Activated CD4-positive, alpha-beta memory T cell treated with anti-CD3 and anti-CD28 coated beads for 36 hours (primary cell): ENCODE measurements around the gene CARD9. TPM values are rescaled to one million over a fixed set of nuclear protein-coding genes. Genes with fewer than 3 reads are reported as not detected.

Source experiments
- CTCF ChIA-PET: fragments of 350-600 bp; sonication (Branson Sonifier 250); formaldehyde crosslinking; loops from one replicate; lab custom pipeline; 2021; ENCODE audit warnings: antibody characterized with exemption, inconsistent platforms; lab: Charles Lee
- POLR2A ChIA-PET: fragments of 350-600 bp; sonication (Branson Sonifier 250); formaldehyde crosslinking; loops from one replicate; lab custom pipeline; 2021; ENCODE audit warnings: antibody characterized with exemption; lab: Charles Lee
- DNase-seq: peaks from one replicate; pipeline ENCODE4 v3.0.0-alpha.2; 2020
- H3K27ac Mint-ChIP-seq: one replicate; pipeline ENCODE4 v1.8.0; 2021; ENCODE audit warnings: mixed read lengths
- H3K27me3 Mint-ChIP-seq: one replicate; pipeline ENCODE4 v1.8.0; 2021; ENCODE audit warnings: mixed read lengths
- H3K36me3 Mint-ChIP-seq: one replicate; pipeline ENCODE4 v1.8.0; 2021; ENCODE audit warnings: mixed read lengths
- H3K4me1 Mint-ChIP-seq: one replicate; pipeline ENCODE4 v1.8.0; 2021; ENCODE audit warnings: low read depth, mixed read lengths
- H3K4me3 Mint-ChIP-seq: one replicate; pipeline ENCODE4 v1.8.0; 2021; ENCODE audit warnings: mild to moderate bottlenecking, mixed read lengths
- H3K9me3 Mint-ChIP-seq: one replicate; pipeline ENCODE4 v1.8.0; 2021; ENCODE audit warnings: mixed read lengths
- intact Hi-C: fragments of 100-400 bp; cut with micrococcal nuclease; formaldehyde crosslinking; loops from one replicate; pipeline ENCODE4 v1.15.1; 2023
- total RNA-seq, 2 experiments: library from RNA; stranded (reverse); gene quantifications; one replicate each; pipeline ENCODE4 v1.2.3, GENCODE V29; 2021

Gene CARD9
- total RNA-seq, 2 experiments from 2014 or later, result 1.4 to 2.4 TPM

DNA sequence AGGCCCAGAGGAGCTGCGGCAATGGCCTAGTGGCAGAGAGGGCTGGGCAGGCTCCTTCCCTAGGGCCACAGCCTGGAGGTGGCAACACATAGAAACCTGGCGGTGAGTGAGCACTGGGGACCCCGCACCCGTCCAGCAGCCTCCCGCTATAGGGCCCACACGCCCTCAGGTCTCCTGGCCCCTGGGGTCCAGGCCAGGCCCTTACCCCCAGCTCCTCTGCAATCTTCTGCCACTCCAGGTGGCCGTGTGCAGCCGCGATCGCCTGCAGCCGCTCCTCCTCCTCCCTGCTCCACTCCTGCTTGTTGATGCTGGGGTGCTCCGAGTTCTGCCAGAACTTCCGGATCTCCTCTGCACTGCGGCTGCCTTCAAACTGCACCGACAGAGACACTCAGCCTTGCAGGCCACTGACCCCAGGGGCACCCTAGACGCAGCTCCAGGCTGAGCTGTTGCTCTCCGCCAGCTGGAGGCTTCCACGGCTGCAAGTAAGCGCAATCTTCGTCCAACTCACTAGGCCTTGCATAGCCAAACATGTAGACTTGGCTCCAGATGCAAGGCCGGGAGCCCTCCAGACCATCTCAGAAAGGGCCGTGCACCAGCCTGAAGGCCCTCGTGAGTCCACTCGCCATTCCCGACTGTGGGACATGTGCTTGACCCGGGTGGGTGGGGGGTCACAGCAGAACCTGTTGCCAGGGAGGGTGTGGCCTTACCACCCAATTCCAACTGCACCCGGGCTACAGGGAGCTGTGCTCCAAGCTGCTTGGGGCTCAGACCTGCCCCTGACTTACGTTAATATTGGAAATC, 18.5 kb upstream of the CARD9 start:
- Mint-ChIP-seq H3K9me3 (no peaks in the 10 kb centered on the region), H3K27me3 (no peaks in the 10 kb centered on the region), H3K27ac (no peak overlapping the region), H3K4me3 (no peak overlapping the region), H3K4me1 (peaks cover under 1% of the 10 kb centered on the region), H3K36me3 (peaks cover 36% of the 10 kb centered on the region)
- ChIA-PET POLR2A (no interaction called here), CTCF (interaction anchor here (0.9 to 1.7 kb wide), 4 partner anchors 9 to 29 kb away, joined by 3 to 4 read pairs (median 4); partner anchors contain the start of gene DNLZ)
- intact Hi-C loops, result no loop called here
- DNase-seq, result no peak

DNA sequence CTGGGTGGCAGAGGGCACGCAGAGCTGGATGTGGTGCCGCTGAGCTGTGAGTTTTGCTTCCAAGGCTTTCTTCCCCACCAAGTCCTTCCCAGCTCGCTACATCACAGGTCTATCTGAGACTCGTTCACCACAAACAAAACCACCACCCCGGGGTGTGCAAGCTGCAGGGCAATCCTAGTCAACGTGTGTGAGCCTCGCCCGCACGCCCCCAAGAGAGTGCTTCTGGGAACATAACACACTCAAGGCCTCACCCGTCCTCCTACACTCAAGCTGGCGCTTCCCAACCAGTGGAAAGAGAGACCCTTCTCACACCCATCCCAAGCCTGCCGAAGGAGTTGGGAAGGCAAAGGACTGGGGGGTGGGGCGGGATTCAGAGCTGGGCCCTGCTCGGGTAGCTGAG, 15.9 kb upstream of the CARD9 start:
- Mint-ChIP-seq H3K4me1 (peaks cover 2% of the 10 kb centered on the region), H3K4me3 (no peak overlapping the region), H3K27me3 (no peaks in the 10 kb centered on the region), H3K36me3 (peaks cover 36% of the 10 kb centered on the region), H3K27ac (no peak overlapping the region), H3K9me3 (no peaks in the 10 kb centered on the region)
- intact Hi-C loops, result no loop called here
- CTCF ChIA-PET, result interaction anchor here (1.1 kb wide), 1 partner anchor 26 kb away, joined by 3 read pairs; the partner anchor contains the start of gene DNLZ
- POLR2A ChIA-PET, result no interaction called here
- DNase-seq, result no peak

DNA sequence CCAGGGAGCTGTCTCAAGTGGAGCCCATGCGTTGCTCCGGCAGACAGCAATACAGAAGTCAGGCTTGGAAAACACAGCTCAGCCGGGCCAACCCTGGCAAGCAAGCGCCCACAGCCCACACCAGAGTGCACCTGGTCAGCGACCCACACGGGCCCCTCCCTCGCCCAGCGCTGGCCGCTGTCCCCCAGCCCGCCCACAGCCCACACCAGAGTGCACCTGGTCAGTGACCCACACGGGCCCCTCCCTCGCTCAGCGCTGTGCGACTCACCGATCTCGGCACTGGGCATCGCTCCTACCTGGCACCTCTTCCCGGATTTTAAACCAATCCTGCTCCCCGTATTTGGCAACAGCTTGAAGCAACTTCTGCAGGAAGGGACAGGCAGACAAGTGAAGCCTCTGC, 13.7 kb upstream of the CARD9 start:
- Mint-ChIP-seq H3K4me1 (peaks cover 2% of the 10 kb centered on the region), H3K4me3 (no peak overlapping the region), H3K27me3 (no peaks in the 10 kb centered on the region), H3K9me3 (no peaks in the 10 kb centered on the region), H3K27ac (no peak overlapping the region), H3K36me3 (peaks cover 37% of the 10 kb centered on the region)
- intact Hi-C loops, result no loop called here
- POLR2A ChIA-PET, result interaction anchor here (1.0 kb wide), 1 partner anchor 12 kb away, joined by 3 read pairs; no protein-coding TSS in a partner anchor
- CTCF ChIA-PET, result interaction anchor here (0.6 kb wide), 1 partner anchor 101 kb away, joined by 3 read pairs; no protein-coding TSS in a partner anchor
- DNase-seq, result no peak

DNA sequence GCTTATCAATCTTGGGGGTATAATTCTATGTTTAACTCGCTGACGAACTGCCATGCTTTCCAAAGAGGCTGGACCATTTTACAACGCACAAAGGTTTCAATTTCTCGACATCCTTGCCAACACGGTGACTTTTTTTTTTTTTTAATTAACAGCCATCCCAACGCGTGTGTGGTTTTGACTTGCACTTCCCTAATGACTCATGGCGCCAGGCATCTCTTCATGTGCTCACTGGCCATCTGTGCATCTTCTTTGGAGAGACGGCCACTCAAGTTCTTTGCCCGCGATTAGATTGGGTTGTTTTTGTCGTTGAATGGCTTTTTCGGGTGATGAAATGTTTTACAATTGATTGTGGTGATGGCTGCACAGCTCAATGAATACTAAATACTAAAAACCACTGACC, 12.5 kb upstream of the CARD9 start:
- ChIA-PET POLR2A (interaction anchor here (0.6 kb wide), 1 partner anchor 765 kb away, joined by 3 read pairs; no protein-coding TSS in a partner anchor), CTCF (interaction anchor here (1.0 kb wide), 1 partner anchor 23 kb away, joined by 4 read pairs; the partner anchor contains the start of gene DNLZ)
- no peaks in the 10 kb centered on the region for H3K27me3 Mint-ChIP-seq
- intact Hi-C loops, result no loop called here
- H3K36me3 Mint-ChIP-seq, result peaks cover 29% of the 10 kb centered on the region
- H3K9me3 Mint-ChIP-seq, result no peaks in the 10 kb centered on the region
- DNase-seq, result no peak
- peaks cover 2% of the 10 kb centered on the region for H3K4me1 Mint-ChIP-seq
- no peak overlapping the region for H3K27ac Mint-ChIP-seq
- H3K4me3 Mint-ChIP-seq, result no peak overlapping the region

DNA sequence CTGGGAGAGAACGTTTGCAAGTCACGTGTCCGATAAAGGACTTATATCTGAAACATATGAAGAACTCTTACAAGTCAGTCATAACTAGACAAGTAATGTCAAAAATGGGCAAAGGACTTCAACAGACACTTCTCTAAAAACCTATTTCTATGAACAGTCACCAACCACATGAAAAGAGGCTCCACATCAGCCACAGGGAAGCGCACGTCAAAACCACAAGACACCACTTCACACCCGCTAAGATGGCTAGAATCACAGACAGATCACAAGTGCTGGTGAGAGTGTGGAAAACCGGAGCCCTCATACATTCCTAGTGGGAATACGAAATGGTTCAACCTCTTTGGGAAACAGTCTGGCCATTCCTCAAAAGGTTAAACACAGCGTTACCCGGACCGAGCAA, 11.5 kb upstream of the CARD9 start:
- Mint-ChIP-seq H3K27me3 (no peaks in the 10 kb centered on the region), H3K27ac (no peak overlapping the region), H3K36me3 (peaks cover 29% of the 10 kb centered on the region), H3K9me3 (no peaks in the 10 kb centered on the region), H3K4me1 (peaks cover 2% of the 10 kb centered on the region), H3K4me3 (no peak overlapping the region)
- DNase-seq, result no peak
- intact Hi-C loops, result no loop called here
- ChIA-PET POLR2A (no interaction called here), CTCF (interaction anchor here (1.0 kb wide), 1 partner anchor 22 kb away, joined by 4 read pairs; the partner anchor contains the start of gene DNLZ)

DNA sequence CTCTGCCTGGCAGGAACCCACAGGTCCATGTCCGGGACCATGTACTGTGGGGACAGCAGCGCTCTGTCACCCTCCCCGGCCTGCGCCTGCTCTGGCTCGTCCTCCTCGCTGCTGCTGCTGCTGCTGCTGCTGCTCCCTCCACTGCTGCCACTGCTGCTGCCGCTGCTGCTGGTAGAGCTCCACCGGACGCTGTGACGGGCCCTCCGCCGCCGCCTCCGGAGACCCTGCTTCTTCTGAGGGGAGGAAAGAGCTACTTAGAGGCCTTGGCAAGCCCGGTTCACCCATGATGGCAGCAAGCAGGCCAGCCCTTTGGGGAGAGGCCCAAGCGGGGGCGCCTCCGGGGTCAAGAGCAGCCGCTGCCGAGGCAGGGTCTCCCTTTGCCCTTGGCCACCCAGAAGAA, 10.0 kb upstream of the CARD9 start:
- H3K4me3 Mint-ChIP-seq, result no peak overlapping the region
- H3K27me3 Mint-ChIP-seq, result no peaks in the 10 kb centered on the region
- peaks cover 22% of the 10 kb centered on the region for H3K36me3 Mint-ChIP-seq
- intact Hi-C loops, result no loop called here
- H3K4me1 Mint-ChIP-seq, result peaks cover 2% of the 10 kb centered on the region
- ChIA-PET CTCF (no interaction called here), POLR2A (no interaction called here)
- H3K27ac Mint-ChIP-seq, result no peak overlapping the region
- H3K9me3 Mint-ChIP-seq, result no peaks in the 10 kb centered on the region
- DNase-seq, result no peak

DNA sequence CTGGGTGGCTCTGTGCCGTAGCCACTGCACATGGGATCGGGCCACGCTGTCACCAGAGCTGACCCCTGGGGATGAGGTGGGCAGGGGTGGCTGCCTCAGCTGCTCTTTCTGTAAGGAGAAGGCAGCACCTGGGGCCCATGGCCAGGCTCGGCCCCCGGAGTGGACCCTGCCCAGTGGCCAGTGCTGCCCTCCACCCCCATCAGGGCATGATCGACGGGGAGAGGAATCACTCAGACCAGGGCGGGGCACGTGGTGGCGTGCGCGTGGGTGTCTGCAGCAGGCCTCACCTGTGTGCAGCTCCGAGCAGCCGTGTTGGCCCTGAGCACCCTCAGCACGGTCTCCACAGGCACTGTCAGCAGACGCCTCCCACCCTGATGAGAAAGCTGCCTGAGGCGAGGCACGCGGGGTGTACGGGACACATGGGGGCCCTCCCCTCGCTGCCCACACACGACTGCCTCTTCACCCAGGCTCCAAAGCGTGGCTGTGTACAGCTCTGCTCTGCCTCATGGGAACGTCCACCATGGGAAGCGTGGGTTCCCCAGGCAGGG, 8.6 kb upstream of the CARD9 start:
- no peaks in the 10 kb centered on the region for H3K27me3 Mint-ChIP-seq
- ChIA-PET CTCF (interaction anchor here (1.0 kb wide), 1 partner anchor 18 kb away, joined by 3 read pairs; the partner anchor contains the start of gene DNLZ), POLR2A (no interaction called here)
- intact Hi-C loops, result no loop called here
- H3K4me1 Mint-ChIP-seq, result peaks cover 2% of the 10 kb centered on the region
- H3K4me3 Mint-ChIP-seq, result no peak overlapping the region
- no peaks in the 10 kb centered on the region for H3K9me3 Mint-ChIP-seq
- H3K36me3 Mint-ChIP-seq, result peaks cover 16% of the 10 kb centered on the region
- H3K27ac Mint-ChIP-seq, result no peak overlapping the region
- no peak for DNase-seq

DNA sequence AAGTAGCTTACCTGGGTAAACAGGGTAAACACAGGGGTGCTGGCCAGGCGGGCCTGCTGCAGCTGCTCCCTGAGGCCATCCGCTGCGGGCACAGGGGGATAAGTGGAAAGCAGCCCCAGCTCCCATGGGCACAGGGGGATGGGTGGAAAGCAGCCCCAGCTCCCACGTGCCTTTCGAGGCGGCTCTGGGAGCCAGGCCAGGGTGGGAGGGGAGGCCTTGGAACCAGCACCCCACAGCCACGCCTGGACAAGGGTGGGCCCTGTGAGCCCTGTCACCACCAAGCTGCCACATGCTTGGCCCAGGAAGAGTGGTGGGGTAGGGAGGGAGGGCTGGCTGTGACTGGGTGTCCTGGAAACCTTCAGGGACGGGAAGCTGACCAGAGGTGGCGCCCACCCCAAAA, 7.8 kb upstream of the CARD9 start:
- H3K27me3 Mint-ChIP-seq, result no peaks in the 10 kb centered on the region
- peaks cover 16% of the 10 kb centered on the region for H3K36me3 Mint-ChIP-seq
- H3K9me3 Mint-ChIP-seq, result no peaks in the 10 kb centered on the region
- H3K4me3 Mint-ChIP-seq, result no peak overlapping the region
- ChIA-PET CTCF (no interaction called here), POLR2A (no interaction called here)
- H3K4me1 Mint-ChIP-seq, result peaks cover 2% of the 10 kb centered on the region
- intact Hi-C loops, result no loop called here
- DNase-seq, result no peak
- no peak overlapping the region for H3K27ac Mint-ChIP-seq

DNA sequence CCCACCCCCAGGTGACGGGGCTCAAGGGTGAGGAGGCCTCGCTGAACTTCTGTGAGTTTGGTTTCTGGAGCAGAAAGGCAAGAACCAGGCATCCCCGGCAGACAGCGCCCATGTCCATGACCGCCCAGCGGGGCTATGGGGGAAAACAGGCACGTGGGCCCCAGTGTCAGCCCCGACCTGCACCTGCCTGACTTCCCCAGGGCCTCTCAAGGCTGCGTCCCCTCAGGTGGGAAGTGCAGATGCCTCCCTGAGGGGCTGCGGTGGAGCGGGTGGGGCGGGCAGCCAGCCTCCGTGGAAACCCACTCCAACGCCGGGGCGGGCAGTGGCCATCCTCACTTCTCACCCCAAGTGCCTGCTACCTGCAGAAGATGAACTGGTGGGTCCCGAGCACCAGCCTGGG, 6.9 kb upstream of the CARD9 start:
- H3K36me3 Mint-ChIP-seq, result peaks cover 16% of the 10 kb centered on the region
- no peak overlapping the region for H3K27ac Mint-ChIP-seq
- H3K9me3 Mint-ChIP-seq, result no peaks in the 10 kb centered on the region
- no peak overlapping the region for H3K4me3 Mint-ChIP-seq
- POLR2A ChIA-PET, result no interaction called here
- no peaks in the 10 kb centered on the region for H3K27me3 Mint-ChIP-seq
- H3K4me1 Mint-ChIP-seq, result no peaks in the 10 kb centered on the region
- no peak for DNase-seq
- CTCF ChIA-PET, result no interaction called here
- intact Hi-C loops, result no loop called here

DNA sequence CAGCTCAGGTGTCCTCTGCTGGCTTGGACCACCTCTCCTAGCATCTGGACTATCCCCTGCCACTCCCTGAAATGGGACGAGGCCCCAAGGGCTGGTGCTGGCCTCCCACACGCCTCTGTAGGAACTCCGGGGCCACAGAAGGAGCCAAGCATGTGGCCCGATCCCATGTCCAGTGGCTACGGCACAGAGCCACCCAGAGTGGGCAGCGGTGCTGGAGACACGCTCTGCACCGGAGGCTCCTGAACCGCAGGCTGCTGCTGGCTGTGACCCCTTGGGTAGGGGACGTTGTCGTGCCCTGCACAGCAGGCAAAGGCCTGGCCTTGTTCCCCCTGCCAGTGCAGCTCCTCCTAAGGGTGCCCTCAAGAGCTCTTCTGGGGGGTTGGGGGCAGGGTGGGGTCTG, 6.4 kb upstream of the CARD9 start:
- intact Hi-C loops, result no loop called here
- Mint-ChIP-seq H3K27ac (no peak overlapping the region), H3K36me3 (peaks cover 15% of the 10 kb centered on the region), H3K4me3 (no peak overlapping the region), H3K9me3 (no peaks in the 10 kb centered on the region), H3K4me1 (no peaks in the 10 kb centered on the region), H3K27me3 (no peaks in the 10 kb centered on the region)
- CTCF ChIA-PET, result no interaction called here
- no peak for DNase-seq
- POLR2A ChIA-PET, result no interaction called here

DNA sequence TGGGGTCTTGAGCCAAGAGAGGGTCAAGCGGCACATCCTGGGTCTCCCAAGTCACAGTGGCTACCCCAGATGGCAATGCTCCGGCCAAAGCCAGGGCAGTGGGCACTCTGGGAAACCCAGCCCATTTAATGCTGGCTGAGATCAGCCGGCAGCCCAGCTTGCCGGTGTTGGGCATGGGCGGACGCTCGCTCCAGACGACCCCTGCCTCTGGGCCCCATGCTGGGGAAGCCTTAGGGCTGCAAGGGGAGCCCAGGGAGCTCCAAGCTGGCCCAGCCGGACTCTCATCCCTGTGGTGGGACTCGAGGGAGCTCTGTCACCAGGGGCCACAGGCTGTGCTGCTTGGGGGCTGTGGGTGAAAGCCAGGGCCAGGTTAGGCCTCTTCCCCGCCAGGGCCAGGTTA, 5.9 kb upstream of the CARD9 start:
- peaks cover 10% of the 10 kb centered on the region for H3K36me3 Mint-ChIP-seq
- no peaks in the 10 kb centered on the region for H3K9me3 Mint-ChIP-seq
- ChIA-PET CTCF (no interaction called here), POLR2A (no interaction called here)
- H3K27me3 Mint-ChIP-seq, result no peaks in the 10 kb centered on the region
- no peak overlapping the region for H3K27ac Mint-ChIP-seq
- no peak for DNase-seq
- intact Hi-C loops, result no loop called here
- no peaks in the 10 kb centered on the region for H3K4me1 Mint-ChIP-seq
- no peak overlapping the region for H3K4me3 Mint-ChIP-seq

DNA sequence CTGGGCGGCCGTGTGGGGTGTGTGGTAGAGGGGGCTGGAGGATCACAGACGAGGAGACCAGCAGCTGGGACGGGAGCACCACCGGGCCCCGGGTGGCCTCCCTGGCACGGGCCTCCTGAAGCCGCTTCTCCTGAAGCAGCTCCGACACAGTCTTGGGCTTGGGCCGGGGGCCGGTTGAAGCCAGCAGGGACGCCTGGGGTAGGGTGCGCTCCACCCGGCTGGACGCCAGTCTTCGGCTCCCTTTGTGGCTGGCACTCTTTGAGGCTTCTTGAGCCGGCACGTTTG, 5.5 kb upstream of the CARD9 start:
- ChIA-PET CTCF (no interaction called here), POLR2A (no interaction called here)
- no peaks in the 10 kb centered on the region for H3K4me1 Mint-ChIP-seq
- DNase-seq, result no peak
- no peak overlapping the region for H3K27ac Mint-ChIP-seq
- no peaks in the 10 kb centered on the region for H3K27me3 Mint-ChIP-seq
- H3K9me3 Mint-ChIP-seq, result no peaks in the 10 kb centered on the region
- H3K4me3 Mint-ChIP-seq, result no peak overlapping the region
- intact Hi-C loops, result no loop called here
- H3K36me3 Mint-ChIP-seq, result peaks cover 9% of the 10 kb centered on the region
